Renal pelvis (tissue), 4 donors: ENCODE data around the gene CKLF. TPM values are rescaled to one million over a fixed set of nuclear protein-coding genes. Genes with fewer than 3 reads are reported as not detected.
"Not testable (repeated sequence)": the region's sequence is repeated elsewhere in the genome, so short reads cannot be mapped to it uniquely, and the experiment has no call there.

Experiments used
- DNase-seq: peaks from one replicate; pipeline ENCODE4 v3.0.0-alpha.2; 2013
- polyA plus RNA-seq, 3 donors: library from polyadenylated mRNA; unstranded; fragments of 120-200 nt; gene quantifications; one replicate each; pipeline ENCODE4 v1.2.1, GENCODE V29; 2013; ENCODE audit not compliant: insufficient read length in 3 of 3

CKLF gene
- polyA plus RNA-seq, 3 donors: 30.4 to 38.8 (median 36.7) TPM

DNA sequence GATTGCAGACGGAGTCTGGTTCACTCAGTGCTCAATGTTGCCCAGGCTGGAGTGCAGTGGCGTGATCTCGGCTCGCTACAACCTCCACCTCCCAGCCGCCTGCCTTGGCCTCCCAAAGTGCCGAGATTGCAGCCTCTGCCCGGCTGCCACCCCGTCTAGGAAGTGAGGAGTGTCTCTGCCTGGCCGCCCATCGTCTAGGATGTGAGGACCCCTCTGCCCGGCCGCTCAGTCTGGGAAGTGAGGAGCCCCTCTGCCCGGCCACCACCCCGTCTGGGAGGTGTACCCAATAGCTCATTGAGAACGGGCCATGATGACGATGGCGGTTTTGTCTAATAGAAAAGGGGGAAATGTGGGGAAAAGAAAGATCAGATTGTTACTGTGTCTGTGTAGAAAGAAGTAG lies 38.0 kb upstream of the CKLF start:
- DNase-seq: not testable (repeated sequence)

DNA sequence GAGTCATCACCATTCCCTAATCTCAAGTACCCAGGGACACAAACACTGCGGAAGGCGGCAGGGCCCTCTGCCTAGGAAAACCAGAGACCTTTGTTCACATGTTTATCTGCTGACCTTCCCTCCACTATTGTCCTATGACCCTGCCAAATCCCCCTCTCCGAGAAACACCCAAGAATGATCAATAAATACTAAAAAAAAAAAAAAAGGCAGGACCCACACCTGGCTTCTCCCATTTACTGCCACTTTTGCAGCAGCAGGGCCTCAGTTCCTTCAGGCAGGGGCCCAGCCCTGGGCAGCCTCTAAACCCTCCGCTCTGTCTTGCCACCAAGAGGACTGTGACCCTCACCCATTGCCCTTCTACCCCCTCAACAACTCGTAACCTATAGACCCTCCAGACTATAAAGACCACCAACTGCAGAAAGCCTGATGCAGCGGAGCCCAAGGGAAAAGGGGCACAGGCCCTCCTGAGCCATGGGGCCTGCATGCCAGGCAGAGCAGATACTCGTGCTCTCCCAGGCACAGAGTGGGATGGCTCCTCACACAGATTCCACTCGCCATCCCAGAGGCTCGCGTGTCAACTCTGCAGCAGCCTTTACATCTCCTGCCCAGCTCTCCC lies 37.3 kb upstream of the CKLF start:
- DNase-seq: not testable (repeated sequence)

DNA sequence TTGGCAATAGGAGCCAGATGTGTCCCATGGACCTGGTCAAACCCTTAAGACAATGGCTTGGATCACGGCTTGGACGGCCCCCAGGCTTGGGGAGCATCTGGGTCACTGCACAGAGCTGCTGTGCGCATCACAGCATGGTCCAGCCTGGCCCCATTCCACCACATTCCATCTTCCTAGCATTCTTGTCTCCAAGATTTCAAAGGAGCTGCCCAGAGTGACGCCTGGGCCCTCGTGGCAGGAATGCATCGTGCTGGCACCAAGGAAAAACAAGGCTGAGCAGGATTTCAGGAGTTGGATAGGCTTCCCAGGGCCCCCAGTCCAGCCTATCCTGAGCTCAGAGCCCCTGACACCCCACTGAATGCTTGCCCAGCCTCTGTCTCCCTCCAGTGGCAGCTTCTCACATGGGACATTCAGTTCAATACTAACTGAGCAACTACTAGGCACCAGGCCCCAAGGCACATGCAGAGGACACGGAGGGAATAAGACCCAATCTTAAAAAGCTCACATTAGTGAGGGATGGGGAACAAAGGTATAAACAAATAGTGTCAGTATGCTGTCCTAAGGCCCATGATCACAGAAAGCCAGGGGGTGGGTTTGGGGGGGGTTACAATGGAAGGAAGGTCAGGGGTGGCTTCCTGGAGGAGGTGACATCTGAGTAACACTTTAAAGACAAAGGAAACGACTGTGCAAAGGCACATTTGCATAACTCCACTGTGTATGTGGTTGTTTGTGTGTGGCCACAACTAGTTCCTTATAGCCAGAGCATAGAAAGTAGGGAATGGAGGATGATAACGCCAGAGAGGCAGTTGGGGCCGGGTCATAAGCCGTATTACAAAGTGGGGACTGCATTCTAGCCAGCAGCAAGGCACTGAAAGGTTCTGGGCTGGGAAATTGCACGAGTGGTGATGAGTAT lies 36.5 kb upstream of the CKLF start:
- no peak for DNase-seq

DNA sequence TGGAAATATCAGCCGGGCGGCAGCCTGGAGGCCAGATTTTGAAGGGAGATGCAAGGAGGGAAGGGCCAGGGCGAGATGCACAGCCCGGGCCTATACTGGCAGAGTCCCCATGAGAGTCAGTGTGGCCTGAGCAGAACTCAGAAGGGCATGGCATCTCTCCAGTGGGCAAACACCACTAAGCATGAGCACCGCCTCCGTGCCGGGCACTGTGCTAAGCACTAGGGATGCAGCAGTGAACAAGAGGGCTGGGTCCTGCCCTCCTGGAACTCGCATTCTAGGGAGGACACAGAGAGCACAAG lies 35.9 kb upstream of the CKLF start:
- DNase-seq: no peak

DNA sequence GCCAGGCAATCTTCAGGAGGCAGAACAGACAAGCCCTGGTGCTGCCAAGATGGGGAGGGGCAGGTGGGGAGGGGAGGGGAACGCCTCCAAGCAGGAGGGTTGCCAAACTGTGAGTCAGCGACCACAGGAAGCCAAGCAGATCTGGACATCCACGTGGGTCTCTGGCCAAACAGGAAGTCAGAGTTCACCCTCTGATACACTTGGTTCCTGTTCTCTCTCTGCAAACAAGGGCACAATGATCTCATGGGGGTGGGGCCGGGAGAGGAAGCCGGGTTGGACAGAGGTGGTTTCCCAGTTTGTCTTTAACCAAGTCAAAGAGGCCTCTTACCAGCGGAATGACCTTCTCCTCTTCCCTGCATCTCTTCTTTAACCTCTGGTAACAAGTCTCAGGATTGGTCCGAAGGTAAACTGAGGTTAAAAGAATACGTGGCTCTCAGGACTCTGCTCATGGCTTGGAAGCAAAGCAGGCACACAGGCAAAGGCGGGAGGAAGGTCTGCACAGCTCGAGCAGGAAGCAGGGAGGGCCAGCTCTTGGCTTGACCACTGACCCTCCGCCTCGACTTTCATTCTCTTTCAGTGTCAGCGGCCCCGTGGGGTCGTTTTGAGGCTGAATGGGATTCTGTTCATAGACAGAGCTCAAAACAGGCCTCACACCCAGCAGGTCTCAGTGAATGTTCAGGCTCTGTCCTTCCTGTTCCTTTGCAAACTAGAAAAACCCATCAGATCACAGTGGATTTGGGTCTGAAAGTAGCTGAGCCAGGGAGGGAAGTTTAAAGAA lies 35.4 kb upstream of the CKLF start:
- peak; percentile 86 for DNase-seq

DNA sequence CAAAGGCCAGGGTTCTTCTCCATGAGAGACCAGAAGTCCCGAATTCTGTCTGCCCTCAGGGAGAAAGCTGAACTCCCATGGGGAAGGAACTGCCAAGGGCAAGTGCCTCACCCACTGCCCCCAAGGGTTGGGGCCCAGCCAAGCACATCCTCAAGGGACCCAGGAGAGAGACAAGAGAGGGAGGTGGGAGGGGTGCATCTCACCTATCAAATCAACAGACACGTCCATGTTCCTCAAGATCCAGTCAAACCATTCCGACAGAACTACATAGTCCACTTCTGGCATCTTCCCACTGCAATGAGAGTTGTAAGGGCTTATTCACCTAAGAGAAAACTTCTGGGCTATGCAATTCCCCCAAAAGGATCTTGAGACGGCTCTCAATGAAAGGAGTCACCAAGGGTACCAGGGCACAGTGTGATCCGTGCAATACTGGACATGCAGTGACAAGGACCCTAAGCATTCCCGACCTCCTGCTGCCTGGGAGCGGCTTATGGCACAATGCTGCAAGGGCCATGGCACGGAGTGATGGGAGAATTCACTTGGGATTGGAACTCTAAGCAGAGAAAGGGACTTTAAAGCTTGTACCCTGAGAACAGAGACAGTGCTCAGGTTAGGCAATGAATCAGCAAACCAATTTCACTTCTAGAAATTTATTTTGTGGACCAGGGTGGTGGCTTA lies 34.7 kb upstream of the CKLF start:
- DNase-seq: no peak

DNA sequence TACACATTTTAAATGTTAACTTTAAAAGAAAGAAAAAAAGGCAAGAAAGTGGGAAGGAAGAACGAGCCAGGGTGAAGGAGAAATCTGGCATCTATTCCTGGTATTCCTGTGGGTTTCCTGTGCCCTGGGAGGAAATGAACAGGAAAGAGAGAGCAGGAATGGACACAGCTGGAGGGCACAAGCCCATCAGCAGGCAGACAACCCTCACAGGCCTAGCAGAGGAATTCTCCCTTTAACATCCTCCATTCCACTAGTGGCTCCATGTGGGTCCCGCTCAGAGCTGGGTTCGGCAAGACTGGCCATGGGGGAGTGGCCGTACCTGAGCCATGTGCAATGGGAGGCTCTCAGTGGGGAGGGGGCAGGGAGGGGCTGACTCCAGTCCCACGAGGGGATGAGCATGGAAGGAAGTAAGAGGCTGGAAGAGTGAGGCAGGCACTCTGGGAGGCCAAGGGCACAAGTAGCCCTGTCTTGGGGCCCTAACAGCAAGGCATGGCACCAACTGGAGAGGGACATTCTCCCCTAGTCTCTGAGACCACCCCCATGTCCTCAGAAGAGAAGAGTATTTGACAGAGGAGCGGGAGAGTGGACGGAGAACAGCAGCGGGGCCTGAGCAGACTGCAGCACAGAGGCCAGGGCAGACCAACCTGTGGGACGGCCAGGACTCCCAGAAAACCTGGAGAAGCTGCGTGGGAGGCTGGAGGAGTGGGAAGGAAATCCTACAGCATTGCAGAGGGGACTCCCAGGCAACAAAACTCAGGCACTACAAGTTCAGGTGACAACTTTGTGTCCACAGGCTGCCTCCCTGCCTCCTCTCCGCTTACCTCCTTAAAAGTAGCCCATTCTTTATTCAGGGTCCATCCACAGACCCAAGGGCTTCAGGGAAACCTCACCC lies 32.6 kb upstream of the CKLF start:
- DNase-seq: no peak

DNA sequence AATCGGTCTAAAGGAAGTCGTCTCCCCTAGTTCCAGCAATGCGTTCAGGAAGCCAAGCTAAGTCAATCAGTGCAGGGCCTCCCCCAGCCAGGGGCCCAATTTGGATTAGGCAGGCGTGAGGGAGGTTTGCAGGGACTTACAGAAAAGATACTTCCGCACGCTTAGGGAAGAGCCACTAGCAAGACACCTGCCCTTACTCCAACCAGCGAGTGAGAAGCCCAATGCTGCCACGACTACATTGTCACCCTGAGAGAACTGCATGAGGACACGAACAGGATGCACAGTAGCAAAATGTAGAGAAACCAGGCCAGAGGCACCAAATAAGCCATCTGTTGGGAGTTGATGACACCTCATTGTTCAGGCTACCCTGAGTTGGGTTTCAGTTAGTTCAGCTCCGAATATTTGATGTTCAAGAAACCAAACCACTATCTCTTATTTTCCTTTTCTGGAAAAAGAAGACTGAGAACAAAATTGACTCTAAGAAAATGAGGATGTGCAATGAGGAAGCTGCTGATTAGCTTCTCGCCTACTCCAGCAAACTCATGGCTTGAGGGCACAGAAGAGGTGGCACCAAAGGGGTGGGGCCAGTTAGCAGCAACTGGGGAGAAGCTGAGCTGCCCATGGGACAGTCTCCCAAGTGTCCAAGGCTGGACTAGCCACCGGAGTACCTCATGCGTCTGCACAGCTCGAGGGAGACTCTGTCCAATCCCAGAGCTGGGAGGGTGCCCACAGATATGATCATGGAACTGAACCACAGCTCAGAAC lies 31.8 kb upstream of the CKLF start:
- DNase-seq: no peak

DNA sequence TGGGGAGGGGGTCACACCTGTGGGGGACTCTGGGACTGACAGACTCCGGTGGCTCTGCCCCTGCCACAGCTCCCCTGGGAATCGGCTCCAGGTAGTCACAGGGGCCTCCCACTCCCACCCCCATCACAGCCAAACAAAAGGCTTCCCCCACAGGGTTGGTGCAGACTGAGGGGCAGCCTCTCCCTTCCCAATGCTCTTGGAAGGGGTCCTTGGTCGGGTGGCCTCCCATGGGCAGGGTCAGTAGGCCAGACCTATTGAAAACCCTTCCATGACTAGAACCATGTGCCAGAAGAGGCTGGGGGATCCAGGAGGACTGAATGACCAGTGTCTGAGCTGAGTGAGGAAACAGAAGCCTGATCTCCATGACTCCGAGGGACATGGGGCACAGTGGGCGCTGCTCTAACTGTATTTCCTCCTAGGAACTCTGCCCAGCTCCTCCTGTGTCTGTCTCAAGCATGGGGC lies 31.1 kb upstream of the CKLF start:
- DNase-seq: no peak

DNA sequence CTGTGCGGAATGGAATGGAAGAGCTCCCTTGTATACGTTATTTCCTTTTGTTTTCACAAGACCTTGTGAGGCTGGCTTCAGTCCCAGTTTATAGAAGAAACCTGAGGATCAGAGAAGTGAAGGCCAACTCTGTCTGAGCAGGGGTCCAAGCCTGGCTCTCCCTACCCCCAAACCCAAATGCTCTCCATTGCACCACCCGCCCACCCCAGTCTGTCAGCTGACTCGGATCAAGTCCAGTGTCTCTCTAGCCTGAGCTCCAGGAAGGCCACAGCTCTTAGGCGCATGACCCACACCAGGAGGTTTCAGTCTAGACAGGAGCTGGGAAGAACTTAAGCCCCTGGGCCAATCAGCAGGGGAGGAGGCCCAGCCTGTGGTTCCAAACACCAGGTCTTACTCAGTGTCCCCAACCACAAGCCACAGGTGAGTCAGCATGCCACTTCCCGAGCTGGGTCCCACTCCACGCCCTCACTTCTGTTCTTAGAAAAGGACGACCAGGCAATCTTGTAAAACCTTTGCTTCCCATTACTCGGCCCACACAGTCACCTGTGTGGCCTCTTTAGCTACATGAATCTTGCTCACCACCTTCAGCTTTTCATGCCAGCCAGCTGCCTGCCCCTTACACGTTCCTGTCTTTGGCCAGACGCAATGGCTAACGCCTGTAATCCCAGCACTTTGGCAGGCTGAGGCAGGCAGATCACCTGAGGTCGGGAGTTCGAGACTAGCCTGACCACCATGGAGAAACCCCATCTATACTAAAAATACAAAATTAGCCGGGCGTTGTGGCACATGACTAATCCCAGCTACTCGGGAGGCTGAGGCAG lies 30.2 kb upstream of the CKLF start:
- no peak for DNase-seq

DNA sequence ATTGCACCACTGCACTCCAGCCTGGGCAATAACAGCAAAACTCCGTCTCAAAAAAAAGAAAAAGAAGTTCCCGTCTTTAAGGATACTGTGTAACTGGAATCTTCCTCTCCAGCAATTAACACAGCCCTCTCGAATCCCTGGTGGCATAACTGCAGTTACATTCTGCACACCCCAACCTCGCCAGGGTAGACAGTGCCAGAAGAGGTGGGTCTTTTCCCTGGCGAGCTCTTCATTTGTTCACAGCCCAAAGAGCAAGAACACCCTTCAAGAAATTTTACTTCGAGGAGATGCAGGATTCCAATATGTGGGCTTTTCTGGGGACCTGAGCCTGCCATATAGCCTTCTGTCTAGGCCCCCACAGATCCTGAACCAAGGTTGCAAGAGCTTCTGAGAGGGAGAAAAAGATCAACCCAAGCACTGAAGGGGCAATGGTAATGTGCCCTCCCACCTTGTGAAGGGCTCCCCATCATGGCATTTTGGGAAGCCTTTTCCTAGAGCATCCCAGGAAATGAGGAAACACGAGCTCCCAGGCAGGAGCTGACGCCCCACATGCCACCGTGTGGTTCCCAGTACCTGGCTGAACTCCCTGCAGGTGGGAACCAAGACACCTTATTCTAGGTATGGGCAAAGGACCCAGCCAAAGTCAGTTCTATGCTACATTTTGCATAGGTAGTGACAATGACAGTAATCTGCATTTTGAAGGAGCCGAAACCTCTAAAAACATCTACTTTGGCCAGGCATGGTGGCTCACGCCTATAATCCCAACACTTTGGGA lies 29.4 kb upstream of the CKLF start:
- no peak for DNase-seq

DNA sequence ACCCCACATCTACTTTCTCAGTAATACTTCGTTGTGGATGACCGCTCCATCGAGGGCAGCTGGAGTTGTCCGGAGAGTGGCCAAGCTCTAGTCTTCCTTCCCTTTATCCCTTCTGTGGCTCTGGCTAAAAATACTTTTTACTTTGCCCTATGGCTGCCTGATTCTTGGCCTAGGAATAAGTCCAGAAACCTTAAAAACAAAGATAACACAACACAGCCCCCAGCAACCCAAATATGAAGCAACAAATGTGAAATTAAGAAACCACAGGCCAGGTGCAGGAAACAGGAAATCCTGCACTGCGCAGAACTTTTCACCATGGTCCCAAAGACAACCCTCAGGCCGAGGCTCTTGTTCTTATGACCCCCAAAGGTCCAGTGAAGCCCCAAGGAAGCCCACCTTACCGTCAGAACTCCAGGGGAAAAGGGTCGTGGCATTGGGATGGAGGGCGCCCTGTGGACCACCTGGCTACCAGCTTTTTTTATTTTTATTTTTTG lies 28.5 kb upstream of the CKLF start:
- DNase-seq: no peak

DNA sequence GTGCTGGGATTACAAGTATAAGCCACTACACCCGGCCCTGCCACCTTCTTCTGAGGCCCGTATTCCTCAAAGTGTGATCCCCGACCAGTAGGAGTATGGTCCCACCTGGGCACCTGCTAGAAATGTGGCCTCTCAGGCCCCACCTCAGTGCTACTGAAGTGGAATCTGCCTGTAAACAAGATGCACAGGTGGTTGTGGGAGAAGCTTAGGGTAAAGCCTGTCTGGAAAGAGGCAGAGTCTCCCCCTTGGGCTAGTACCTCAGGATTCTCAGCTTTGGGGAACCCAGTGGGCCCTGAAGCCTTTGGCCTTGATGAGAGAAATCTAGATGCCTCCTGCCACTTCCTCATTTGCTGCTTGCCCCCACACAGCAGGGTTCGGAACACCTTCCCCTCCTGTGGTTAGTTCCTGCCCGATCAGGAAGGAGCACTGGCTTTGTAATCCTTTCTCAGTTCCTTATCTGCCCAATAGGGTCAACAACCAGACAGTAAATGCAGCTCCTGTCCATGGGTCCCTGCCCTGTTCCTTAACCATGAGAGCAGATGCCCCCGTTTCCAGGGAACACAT lies 27.7 kb upstream of the CKLF start:
- no peak for DNase-seq

DNA sequence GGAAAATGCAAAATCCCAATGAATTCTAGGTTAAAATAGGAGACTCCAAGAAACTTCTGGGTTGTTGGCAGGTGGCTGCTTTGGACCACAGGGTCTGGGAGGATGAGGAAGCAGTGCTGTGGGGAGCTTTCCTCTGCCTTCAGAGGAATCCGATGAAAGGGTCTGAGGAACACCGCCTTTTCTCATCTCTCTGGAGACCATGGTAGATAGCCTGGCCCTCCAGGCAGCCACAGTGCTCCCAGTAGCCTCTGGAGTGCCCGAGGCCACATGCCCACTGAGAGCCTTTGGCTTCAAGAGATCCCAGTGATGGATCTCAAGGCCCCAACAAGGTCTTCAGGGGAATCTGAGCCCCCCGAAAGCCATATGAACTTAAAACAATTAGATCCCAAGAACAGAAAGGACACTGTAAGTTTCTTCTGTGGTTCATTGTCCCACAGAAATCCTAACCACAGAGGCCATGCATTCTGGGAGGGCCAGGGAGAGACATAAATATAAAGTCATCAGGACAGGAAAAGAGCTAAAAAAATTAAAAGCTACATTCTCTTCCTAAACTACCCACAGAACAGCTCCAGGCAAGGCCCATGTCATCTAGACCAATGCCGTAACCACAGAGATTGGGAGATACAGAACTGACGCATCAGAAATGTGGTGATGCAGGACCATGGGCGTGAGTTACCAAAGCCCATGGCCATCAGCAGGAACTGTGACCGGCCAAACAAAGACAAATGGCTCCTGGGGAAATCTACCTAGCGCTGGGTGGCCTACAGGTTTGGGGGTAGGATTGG lies 26.8 kb upstream of the CKLF start:
- DNase-seq: no peak

DNA sequence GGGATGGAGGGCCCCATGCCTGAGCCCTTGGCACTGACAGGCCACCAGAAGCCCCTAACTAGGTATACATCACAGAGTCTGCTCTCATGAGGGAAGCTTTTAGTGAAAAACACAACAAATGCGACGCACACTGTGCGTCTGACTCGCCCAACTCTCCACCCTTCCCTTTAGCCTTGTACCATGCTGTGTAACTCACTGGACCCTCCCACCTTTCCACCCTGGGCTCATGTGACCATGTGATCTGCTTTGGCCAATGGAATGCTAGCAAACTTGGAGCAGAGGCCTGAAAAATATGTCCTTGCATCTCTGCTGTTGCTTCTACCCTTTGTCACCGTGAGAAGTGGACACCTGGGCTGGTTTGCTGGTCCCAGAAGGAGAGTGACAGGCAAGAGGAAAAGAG lies 24.1 kb upstream of the CKLF start:
- DNase-seq: no peak

DNA sequence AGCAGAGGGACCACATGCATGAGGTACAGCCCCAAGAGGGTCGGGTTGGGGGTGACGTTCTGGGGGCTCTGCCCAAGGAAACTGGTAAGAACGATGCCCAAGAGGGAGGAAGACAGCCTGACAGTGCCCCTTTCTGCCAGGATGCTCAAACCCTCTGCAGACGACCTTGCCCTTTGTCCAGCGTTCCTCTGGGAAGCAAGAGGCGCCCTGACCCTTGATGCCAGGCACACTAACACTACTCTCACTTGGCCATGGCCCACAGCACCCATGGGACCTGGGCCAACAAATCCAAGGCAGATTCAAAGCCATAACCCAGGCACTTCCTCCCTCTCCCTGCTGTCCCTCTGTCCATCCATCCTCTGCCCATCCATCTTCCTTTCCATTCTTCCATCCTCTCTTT lies 22.9 kb upstream of the CKLF start:
- DNase-seq: no peak

DNA sequence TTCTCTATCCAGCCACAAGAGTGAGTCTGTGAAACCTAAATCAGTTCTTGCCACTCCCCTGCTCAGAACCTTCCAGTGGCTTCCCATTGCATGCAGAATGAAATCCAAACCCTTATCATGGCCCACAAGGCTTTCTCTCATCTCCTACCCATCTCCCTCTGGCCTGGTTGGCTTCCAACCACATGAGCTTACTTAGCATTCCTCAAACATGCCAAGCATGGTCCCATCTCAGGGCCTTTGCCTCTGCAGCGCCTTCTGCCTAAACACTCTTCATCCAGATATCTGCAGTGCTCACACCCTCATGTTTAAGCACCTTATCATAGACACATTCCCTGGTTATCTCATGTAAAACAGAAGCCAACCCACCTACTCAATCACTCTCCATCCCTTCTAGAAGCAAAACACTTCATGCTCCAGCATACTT lies 18.0 kb upstream of the CKLF start:
- DNase-seq: no peak
